Thoracic aorta (tissue), 2 donors: ENCODE measurements around the gene ART1. TPM values are rescaled to one million over a fixed set of nuclear protein-coding genes. Genes with fewer than 3 reads are reported as not detected.

Source experiments
- ATAC-seq: fragments of 150-250 bp; one replicate; pipeline ENCODE4 v1.8.0; 2017; ENCODE audit warnings: low read depth; ENCODE audit not compliant: insufficient number of reproducible peaks, low FRiP score
- DNase-seq: peaks from one replicate; pipeline ENCODE4 v3.0.0-alpha.2; 2020; ENCODE audit warnings: low spot score
- H3K27ac ChIP-seq, 2 donors: fragments of 200-600 bp; sonication (generic); 1 replicate in 1 of 2; 2 replicates in 1 of 2; pipeline ENCODE4 v1.5.1; 2016; ENCODE audit warnings: mild to moderate bottlenecking in 2 of 2, moderate library complexity in 2 of 2
- H3K27me3 ChIP-seq: fragments of 200-600 bp; sonication (generic); replicated peaks from 2 replicates; pipeline ENCODE4 v1.6.0; 2016; ENCODE audit warnings: mild to moderate bottlenecking; ENCODE audit not compliant: insufficient read depth
- H3K36me3 ChIP-seq: fragments of 200-600 bp; sonication (generic); one replicate; pipeline ENCODE4 v1.5.1; 2016
- H3K4me1 ChIP-seq, 2 donors: fragments of 200-600 bp; sonication (generic); 1 replicate in 1 of 2; 2 replicates in 1 of 2; pipeline versions ENCODE4 v1.5.1 to v1.6.0; 2016; ENCODE audit warnings: low read depth in 2 of 2, mild to moderate bottlenecking in 1 of 2; ENCODE audit not compliant: control insufficient read depth in 1 of 2
- H3K4me3 ChIP-seq: fragments of 200-600 bp; sonication (generic); 2 replicates; pipeline ENCODE4 v1.5.1; 2016; ENCODE audit warnings: mild to moderate bottlenecking
- H3K9me3 ChIP-seq: fragments of 200-600 bp; sonication (generic); 2 replicates; pipeline ENCODE4 v1.5.1; 2016
- CTCF ChIP-seq: fragments of 200-600 bp; sonication (generic); IDR thresholded peaks from one replicate; pipeline ENCODE4 v1.5.1; 2019; ENCODE audit warnings: antibody characterized with exemption
- total RNA-seq, 2 donors: library from RNA; depleted of rRNA; stranded (reverse); fragments of >200 nt; gene quantifications; one replicate each; pipeline versions ENCODE4 v1.1.0 to v1.2.3, GENCODE V29; 2016

ART1 gene
- total RNA-seq, 2 donors from 2014 or later: not detected

DNA sequence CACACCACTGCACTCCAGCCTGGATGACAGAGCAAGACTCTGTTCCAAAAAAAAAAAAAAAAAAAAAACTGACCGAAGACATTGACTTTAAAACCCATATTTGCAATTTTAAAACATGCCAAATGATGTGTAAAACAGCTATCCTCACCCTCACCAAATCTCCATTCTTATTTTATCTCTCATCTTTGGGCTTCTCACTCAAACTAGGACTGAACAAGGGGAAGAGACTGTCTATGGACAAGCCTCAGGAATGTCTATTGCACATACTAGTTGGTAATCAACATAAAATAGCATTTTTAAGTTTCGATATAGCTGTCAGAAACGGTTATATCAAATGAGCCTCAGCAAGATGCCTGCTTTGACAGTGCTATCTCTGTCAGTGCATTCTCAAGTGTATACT is 34.1 kb downstream of the ART1 start:
- ATAC-seq (no peak), DNase-seq (no peak)
- Histone ChIP-seq H3K27me3 (no peaks in the 10 kb centered on the region), H3K9me3 (no peaks in the 10 kb centered on the region), H3K27ac (no peak overlapping the region), H3K4me3 (no peak overlapping the region), H3K36me3 (peaks cover 76% of the 10 kb centered on the region), H3K4me1 (no peaks in the 10 kb centered on the region)
- no peak for TF ChIP-seq CTCF

DNA sequence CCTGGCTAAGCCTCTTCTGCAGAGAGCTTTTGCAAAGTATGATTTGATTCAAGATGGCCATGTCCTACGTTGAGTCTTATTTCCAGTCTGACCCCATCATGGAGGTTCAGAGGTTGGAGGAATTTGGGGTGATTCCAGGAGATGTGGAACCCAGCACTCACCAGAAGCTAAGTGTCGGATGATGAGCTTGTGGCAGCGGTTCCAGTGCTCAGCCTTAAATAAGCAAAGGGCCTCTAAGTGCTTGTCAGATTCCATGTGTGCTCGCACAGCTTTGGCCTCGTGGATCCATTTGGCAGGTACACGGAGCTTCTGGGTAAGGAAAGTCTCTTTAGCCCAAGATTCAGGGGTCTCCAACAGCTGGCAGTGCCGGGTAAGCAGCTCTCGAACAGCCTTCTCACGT is 38.1 kb downstream of the ART1 start:
- Histone ChIP-seq H3K4me1 (no peaks in the 10 kb centered on the region), H3K27ac (no peak overlapping the region), H3K27me3 (no peaks in the 10 kb centered on the region), H3K36me3 (peaks cover 73% of the 10 kb centered on the region), H3K4me3 (no peak overlapping the region), H3K9me3 (no peaks in the 10 kb centered on the region)
- DNase-seq (no peak), ATAC-seq (no peak)
- no peak for TF ChIP-seq CTCF

DNA sequence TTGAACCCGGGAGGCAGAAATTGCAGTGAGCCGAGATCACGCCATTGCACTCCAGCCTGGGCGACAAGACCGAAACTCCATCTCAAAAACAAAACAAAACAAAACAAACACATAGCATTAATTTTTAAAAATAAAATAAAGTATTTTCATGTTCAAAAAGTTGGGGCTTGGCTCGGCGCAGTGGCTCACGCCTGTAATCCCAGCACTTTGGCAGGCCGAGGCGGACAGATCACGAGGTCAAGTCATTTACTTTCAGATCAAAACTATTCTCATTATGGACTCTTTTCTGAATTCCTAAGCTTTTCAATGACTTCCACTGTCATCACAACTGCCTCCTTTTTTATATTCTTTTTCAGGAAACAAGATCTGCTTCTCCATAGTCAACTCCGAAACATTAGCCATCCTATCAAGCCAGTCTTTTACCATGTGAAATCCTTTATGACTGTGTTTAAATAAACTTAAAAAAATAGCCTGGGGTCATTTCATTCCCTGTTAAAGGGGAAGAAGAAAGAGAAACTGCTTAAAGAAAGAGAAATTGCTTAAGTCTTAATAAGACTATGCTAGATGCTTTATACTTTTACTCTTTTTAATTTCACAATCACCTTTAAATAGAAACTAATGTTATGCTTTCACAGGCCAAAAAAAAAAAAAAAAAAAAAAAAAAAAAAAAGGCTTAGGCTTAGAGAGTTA is 39.3 kb downstream of the ART1 start:
- DNase-seq: no peak
- no peak overlapping the region for H3K27ac ChIP-seq
- no peak for TF ChIP-seq CTCF
- no peaks in the 10 kb centered on the region for H3K4me1 ChIP-seq
- ATAC-seq: no peak
- H3K27me3 ChIP-seq: no peaks in the 10 kb centered on the region
- no peak overlapping the region for H3K4me3 ChIP-seq
- no peaks in the 10 kb centered on the region for H3K9me3 ChIP-seq
- peaks cover 68% of the 10 kb centered on the region for H3K36me3 ChIP-seq

GRCh38 chr11:3684819-3685172 is 39.9 kb downstream of the ART1 start:
- no peak for DNase-seq
- H3K36me3 ChIP-seq: peaks cover 64% of the 10 kb centered on the region
- no peaks in the 10 kb centered on the region for H3K9me3 ChIP-seq
- H3K4me1 ChIP-seq: no peaks in the 10 kb centered on the region
- H3K4me3 ChIP-seq: no peak overlapping the region
- no peak for ATAC-seq
- no peaks in the 10 kb centered on the region for H3K27me3 ChIP-seq
- TF ChIP-seq CTCF: no peak
- H3K27ac ChIP-seq: no peak overlapping the region

DNA sequence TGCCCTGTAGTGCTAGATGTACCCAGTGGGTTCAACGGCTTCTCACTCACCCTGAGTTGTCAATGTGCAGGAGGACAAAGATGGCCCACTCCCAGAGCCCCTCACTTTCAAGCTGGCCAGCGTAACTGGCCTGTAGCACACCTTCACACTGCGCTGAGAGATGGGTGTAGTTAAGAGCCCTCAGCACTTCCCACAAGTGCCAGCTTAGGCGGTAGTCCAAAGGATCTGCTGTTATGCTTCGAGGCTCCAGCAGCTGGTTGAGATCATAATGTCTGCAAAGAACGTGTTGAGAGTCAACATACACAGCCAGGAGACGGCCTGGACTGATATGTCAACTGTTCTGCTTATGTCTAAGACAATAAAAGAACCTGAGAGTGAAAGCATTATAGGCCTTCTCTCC is 41.0 kb downstream of the ART1 start:
- Histone ChIP-seq H3K4me1 (no peaks in the 10 kb centered on the region), H3K4me3 (no peak overlapping the region), H3K27ac (no peak overlapping the region), H3K9me3 (no peaks in the 10 kb centered on the region), H3K36me3 (peaks cover 68% of the 10 kb centered on the region), H3K27me3 (no peaks in the 10 kb centered on the region)
- TF ChIP-seq CTCF: no peak
- ATAC-seq (no peak), DNase-seq (no peak)
